ENCODE data around the gene TIMMDC1. TPM values are rescaled to one million over a fixed set of nuclear protein-coding genes. Genes with fewer than 3 reads are reported as not detected.
A peak's percentile ranks its signal among the peaks of the same experiment; 100 is the strongest.

TIMMDC1 gene
- total and polyA plus RNA-seq, 2 of the 13 experiments (the other 11 are each of a cell fraction or from before 2014, with no cell fraction given): 50.0 to 77.8 TPM

DNA sequence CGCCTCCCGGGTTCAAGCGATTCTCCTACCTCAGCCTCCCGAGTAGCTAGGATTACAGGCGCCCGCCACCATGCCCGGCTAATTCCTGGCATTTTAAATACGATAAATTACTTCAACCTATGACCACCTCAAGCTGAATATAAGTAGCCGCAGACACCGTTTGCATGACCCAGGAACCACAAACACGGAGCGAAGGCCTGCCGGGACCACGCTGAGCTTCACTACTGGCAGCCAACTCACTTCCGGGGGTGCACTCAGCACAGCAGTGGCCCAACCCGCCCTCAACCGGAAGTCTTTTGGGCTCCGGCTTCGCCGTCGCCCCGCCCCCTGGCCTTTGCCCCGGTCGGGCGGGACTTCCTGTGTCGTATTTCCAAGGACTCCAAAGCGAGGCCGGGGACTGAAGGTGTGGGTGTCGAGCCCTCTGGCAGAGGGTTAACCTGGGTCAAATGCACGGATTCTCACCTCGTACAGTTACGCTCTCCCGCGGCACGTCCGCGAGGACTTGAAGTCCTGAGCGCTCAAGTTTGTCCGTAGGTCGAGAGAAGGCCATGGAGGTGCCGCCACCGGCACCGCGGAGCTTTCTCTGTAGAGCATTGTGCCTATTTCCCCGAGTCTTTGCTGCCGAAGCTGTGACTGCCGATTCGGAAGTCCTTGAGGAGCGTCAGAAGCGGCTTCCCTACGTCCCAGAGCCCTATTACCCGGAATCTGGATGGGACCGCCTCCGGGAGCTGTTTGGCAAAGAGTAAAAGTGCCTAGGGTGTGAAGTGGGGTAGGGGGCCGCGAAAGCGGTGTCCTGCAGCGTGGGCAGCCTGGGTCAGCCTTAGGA, at the start of gene TIMMDC1 (continued):
- TF ChIP-seq, protein P1, sequence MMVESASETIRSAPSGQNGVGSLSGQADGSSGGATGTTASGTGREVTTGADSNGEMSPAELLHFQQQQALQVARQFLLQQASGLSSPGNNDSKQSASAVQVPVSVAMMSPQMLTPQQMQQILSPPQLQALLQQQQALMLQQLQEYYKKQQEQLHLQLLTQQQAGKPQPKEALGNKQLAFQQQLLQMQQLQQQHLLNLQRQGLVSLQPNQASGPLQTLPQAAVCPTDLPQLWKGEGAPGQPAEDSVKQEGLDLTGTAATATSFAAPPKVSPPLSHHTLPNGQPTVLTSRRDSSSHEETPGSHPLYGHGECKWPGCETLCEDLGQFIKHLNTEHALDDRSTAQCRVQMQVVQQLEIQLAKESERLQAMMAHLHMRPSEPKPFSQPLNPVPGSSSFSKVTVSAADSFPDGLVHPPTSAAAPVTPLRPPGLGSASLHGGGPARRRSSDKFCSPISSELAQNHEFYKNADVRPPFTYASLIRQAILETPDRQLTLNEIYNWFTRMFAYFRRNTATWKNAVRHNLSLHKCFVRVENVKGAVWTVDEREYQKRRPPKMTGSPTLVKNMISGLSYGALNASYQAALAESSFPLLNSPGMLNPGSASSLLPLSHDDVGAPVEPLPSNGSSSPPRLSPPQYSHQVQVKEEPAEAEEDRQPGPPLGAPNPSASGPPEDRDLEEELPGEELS (CRISPR knock-in tag; IDR thresholded peaks at IDR 0.05): no peak; the same call in 1 of the 2 replicates
- TF ChIP-seq KDM2A (CRISPR knock-in tag; IDR thresholded peaks at IDR 0.05; ENCODE audit: borderline replicate concordance, low read depth) (peak; percentile 68; the same call in 1 of the 2 replicates), NONO (IDR thresholded peaks at IDR 0.05) (no peak), NONO (CRISPR knock-in tag; conservative IDR thresholded peaks at IDR 0.05) (peak; percentile 93), MEIS2 (CRISPR knock-in tag; IDR thresholded peaks at IDR 0.05) (peak; percentile 35; the same call in 1 of the 2 replicates), KLF15 (CRISPR knock-in tag; IDR thresholded peaks at IDR 0.05; ENCODE audit: borderline replicate concordance) (peak; percentile 75; the same call in 1 of the 2 replicates), ZNF430 (CRISPR knock-in tag; IDR thresholded peaks at IDR 0.05) (no peak; the same call in none of the 2 replicates), POLR2G (IDR thresholded peaks at IDR 0.05; ENCODE audit: low read depth, low read length) (peak; percentile 97), POLR2A (IDR thresholded peaks at IDR 0.05; ENCODE audit: insufficient read depth in 1 of 2, low read depth in 2 of 2, low read length in 2 of 2) (peak; percentile 94 to 98), ZNF367 (CRISPR knock-in tag; IDR thresholded peaks at IDR 0.05; ENCODE audit: borderline replicate concordance) (no peak), HOXD1 (CRISPR knock-in tag; IDR thresholded peaks at IDR 0.05) (no peak), SCMH1 (CRISPR knock-in tag; IDR thresholded peaks at IDR 0.05; ENCODE audit: borderline replicate concordance) (no peak), ZNF225 (CRISPR knock-in tag; IDR thresholded peaks at IDR 0.05) (no peak), ZNF264 (CRISPR knock-in tag; IDR thresholded peaks at IDR 0.05) (0 out of 2 replicates have a peak, but pooled peaks have one; percentile 36), CBX5 (CRISPR knock-in tag; IDR thresholded peaks at IDR 0.05; ENCODE audit: borderline replicate concordance) (no peak), ZNF562 (CRISPR knock-in tag; IDR thresholded peaks at IDR 0.05; ENCODE audit: borderline replicate concordance) (no peak), NFKB2 (CRISPR knock-in tag; IDR thresholded peaks at IDR 0.05; ENCODE audit: borderline replicate concordance) (peak; percentile 42; the same call in 1 of the 2 replicates), DNMT3B (CRISPR knock-in tag; conservative IDR thresholded peaks at IDR 0.05) (0 out of 2 replicates have a peak, but pooled peaks have one; percentile 28), MIER2 (CRISPR knock-in tag; IDR thresholded peaks at IDR 0.05) (peak; percentile 53; the same call in 1 of the 2 replicates)
- TF ChIP-seq, protein P2, sequence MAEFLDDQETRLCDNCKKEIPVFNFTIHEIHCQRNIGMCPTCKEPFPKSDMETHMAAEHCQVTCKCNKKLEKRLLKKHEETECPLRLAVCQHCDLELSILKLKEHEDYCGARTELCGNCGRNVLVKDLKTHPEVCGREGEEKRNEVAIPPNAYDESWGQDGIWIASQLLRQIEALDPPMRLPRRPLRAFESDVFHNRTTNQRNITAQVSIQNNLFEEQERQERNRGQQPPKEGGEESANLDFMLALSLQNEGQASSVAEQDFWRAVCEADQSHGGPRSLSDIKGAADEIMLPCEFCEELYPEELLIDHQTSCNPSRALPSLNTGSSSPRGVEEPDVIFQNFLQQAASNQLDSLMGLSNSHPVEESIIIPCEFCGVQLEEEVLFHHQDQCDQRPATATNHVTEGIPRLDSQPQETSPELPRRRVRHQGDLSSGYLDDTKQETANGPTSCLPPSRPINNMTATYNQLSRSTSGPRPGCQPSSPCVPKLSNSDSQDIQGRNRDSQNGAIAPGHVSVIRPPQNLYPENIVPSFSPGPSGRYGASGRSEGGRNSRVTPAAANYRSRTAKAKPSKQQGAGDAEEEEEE (CRISPR knock-in tag; IDR thresholded peaks at IDR 0.05; ENCODE audit: borderline replicate concordance): no peak; the same call in 1 of the 2 replicates
- TF ChIP-seq, protein P3, sequence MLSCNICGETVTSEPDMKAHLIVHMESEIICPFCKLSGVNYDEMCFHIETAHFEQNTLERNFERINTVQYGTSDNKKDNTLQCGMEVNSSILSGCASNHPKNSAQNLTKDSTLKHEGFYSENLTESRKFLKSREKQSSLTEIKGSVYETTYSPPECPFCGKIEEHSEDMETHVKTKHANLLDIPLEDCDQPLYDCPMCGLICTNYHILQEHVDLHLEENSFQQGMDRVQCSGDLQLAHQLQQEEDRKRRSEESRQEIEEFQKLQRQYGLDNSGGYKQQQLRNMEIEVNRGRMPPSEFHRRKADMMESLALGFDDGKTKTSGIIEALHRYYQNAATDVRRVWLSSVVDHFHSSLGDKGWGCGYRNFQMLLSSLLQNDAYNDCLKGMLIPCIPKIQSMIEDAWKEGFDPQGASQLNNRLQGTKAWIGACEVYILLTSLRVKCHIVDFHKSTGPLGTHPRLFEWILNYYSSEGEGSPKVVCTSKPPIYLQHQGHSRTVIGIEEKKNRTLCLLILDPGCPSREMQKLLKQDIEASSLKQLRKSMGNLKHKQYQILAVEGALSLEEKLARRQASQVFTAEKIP (CRISPR knock-in tag; IDR thresholded peaks at IDR 0.05; ENCODE audit: borderline replicate concordance): no peak
- TF ChIP-seq, protein P4, sequence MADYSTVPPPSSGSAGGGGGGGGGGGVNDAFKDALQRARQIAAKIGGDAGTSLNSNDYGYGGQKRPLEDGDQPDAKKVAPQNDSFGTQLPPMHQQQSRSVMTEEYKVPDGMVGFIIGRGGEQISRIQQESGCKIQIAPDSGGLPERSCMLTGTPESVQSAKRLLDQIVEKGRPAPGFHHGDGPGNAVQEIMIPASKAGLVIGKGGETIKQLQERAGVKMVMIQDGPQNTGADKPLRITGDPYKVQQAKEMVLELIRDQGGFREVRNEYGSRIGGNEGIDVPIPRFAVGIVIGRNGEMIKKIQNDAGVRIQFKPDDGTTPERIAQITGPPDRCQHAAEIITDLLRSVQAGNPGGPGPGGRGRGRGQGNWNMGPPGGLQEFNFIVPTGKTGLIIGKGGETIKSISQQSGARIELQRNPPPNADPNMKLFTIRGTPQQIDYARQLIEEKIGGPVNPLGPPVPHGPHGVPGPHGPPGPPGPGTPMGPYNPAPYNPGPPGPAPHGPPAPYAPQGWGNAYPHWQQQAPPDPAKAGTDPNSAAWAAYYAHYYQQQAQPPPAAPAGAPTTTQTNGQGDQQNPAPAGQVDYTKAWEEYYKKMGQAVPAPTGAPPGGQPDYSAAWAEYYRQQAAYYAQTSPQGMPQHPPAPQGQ (CRISPR knock-in tag; IDR thresholded peaks at IDR 0.05; ENCODE audit: borderline replicate concordance): no peak

All from HepG2 (cell line).